Esophagus muscularis mucosa (tissue), 4 donors: ENCODE measurements around the gene CLPSL1. TPM values are rescaled to one million over a fixed set of nuclear protein-coding genes. Genes with fewer than 3 reads are reported as not detected.

Source experiments
- DNase-seq: peaks from one replicate; pipeline ENCODE4 v3.0.0-alpha.2; 2017; ENCODE audit errors: extremely low spot score
- H3K27ac ChIP-seq, 4 donors: fragments of 200-600 bp; sonication (generic); replicated peaks in 1 of 4; 1 replicate in 3 of 4; 2 replicates in 1 of 4; pipeline ENCODE4 v1.5.1; 2016 to 2019; ENCODE audit warnings: mild to moderate bottlenecking in 1 of 4
- H3K27me3 ChIP-seq, 4 donors: fragments of 200-600 bp; sonication (generic); one replicate each; pipeline versions ENCODE4 v1.5.1 to v1.6.0; 2016 to 2019
- H3K36me3 ChIP-seq, 4 donors: fragments of 200-600 bp; sonication (generic); one replicate each; pipeline ENCODE4 v1.5.1; 2016 to 2019
- H3K4me1 ChIP-seq, 4 donors: fragments of 200-600 bp; sonication (generic); one replicate each; pipeline ENCODE4 v1.5.1; 2016 to 2019
- H3K4me3 ChIP-seq, 4 donors: fragments of 200-600 bp; sonication (generic); 1 replicate in 2 of 4; 2 replicates in 2 of 4; pipeline ENCODE4 v1.5.1; 2016 to 2019; ENCODE audit warnings: mild to moderate bottlenecking in 4 of 4, moderate library complexity in 1 of 4
- H3K9me3 ChIP-seq, 4 donors: fragments of 200-600 bp; sonication (generic); 1 replicate in 3 of 4; 2 replicates in 1 of 4; pipeline ENCODE4 v1.5.1; 2016 to 2019
- EP300 ChIP-seq: sonication (generic); formaldehyde crosslinking; IDR thresholded peaks from one replicate; pipeline ENCODE4 v1.6.1; 2017; ENCODE audit warnings: antibody characterized with exemption
- POLR2A ChIP-seq: fragments of 450-650 bp; IDR thresholded peaks from one replicate; pipeline ENCODE4 v1.6.1; 2017; ENCODE audit warnings: antibody characterized with exemption, moderate library complexity, mild to moderate bottlenecking, low read depth
- POLR2AphosphoS5 ChIP-seq, 2 donors: sonication (generic); formaldehyde crosslinking; IDR thresholded peaks; one replicate each; pipeline ENCODE4 v1.6.1; 2017; ENCODE audit warnings: antibody characterized with exemption in 2 of 2
- WGBS: methylation state at CpG from one replicate; pipeline ENCODE4 v1.1.5; 2018; 5-methylcytosine and 5-hydroxymethylcytosine counted together
- intact Hi-C: fragments of 100-400 bp; cut with DNase I; formaldehyde crosslinking; loops from one replicate; pipeline ENCODE4 v1.15.1; 2023
- total RNA-seq, 4 donors: library from RNA; depleted of rRNA; stranded (reverse); fragments of >200 nt; gene quantifications; one replicate each; pipeline versions ENCODE4 v1.1.0 to v1.2.1, GENCODE V29; 2016
- TF ChIP-seq, protein P1 (sequence below), 3 experiments: fragments of 200-600 bp in 2 of 3; fragments of 450-650 bp in 1 of 3; sonication (generic) in 2 of 3; IDR thresholded peaks; one replicate each; pipeline ENCODE4 v1.5.1; 2017 to 2019; ENCODE audit warnings: antibody characterized with exemption in 3 of 3, mild to moderate bottlenecking in 2 of 3, moderate library complexity in 1 of 3

The CLPSL1 gene
- total RNA-seq, 4 donors from 2014 or later, result not detected

DNA sequence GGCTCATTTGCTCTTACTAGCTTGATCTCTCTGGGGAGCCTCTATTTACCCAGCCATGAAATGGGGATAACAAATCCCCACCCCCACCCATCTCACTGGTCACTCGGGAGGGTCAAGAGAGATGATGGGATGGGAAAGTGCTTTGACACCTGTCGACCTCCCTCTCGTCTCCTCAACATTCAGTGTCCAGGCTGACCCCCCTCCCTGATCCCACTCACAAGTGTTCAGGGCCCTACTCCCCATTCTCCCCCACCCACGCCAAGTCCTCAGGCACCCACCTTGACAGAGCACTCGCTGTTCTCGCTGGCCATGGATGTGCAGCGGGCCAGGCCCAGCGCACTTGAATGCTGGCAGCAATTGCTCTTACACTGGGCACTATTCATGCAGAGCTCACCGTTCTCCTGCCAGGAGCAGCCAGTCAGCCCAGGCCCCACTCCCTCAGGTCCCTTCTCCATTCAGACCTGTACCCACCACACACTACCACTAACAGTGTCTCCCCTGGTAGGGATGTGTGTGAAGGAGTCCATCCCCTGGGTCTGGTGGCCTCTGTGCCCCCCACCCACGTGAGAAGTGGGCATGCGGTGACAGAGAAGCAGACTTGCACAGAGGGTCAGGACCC is 14.7 kb downstream of the CLPSL1 start:
- intact Hi-C loops, result no loop called here
- peaks cover 0 to 55% (median 0%) of the 10 kb centered on the region in 4 donors for H3K27me3 ChIP-seq
- no peak overlapping the region for H3K27ac ChIP-seq
- H3K4me1 ChIP-seq, result no peaks in the 10 kb centered on the region
- no peaks in the 10 kb centered on the region for H3K9me3 ChIP-seq
- DNase-seq, result no peak
- H3K36me3 ChIP-seq, result no peaks in the 10 kb centered on the region
- no peak overlapping the region for H3K4me3 ChIP-seq
- TF ChIP-seq, protein P1, sequence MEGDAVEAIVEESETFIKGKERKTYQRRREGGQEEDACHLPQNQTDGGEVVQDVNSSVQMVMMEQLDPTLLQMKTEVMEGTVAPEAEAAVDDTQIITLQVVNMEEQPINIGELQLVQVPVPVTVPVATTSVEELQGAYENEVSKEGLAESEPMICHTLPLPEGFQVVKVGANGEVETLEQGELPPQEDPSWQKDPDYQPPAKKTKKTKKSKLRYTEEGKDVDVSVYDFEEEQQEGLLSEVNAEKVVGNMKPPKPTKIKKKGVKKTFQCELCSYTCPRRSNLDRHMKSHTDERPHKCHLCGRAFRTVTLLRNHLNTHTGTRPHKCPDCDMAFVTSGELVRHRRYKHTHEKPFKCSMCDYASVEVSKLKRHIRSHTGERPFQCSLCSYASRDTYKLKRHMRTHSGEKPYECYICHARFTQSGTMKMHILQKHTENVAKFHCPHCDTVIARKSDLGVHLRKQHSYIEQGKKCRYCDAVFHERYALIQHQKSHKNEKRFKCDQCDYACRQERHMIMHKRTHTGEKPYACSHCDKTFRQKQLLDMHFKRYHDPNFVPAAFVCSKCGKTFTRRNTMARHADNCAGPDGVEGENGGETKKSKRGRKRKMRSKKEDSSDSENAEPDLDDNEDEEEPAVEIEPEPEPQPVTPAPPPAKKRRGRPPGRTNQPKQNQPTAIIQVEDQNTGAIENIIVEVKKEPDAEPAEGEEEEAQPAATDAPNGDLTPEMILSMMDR (IDR thresholded peaks at IDR 0.05), result no peak
- TF ChIP-seq POLR2A (no peak), POLR2AphosphoS5 (IDR thresholded peaks at IDR 0.05) (no peak), EP300 (no peak)
- WGBS, result 93% methylated on average over 11 of the region's 11 CpGs

DNA sequence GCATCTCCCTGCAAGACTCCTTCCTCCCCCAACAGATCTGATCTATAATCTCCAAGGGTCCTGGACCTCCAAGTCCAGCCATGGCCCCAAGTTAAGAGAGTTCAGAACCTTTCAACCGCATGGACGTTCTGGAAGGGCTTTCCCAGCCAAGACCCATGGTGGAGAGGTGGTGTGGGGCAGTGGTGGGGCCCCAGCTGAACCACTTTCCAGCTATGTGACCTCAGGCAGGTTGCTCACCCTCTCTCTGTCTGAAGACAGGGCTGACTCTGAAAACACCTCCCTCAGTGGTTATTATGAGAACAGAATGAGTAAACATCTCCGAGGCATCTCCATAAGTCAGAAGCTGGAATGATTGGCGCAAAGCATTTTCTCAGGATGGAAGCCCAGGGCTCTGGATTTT is 15.4 kb downstream of the CLPSL1 start:
- DNase-seq, result no peak
- Histone ChIP-seq H3K27me3 (peaks cover 0 to 55% (median 0%) of the 10 kb centered on the region in 4 donors), H3K36me3 (no peaks in the 10 kb centered on the region), H3K9me3 (no peaks in the 10 kb centered on the region), H3K4me3 (no peak overlapping the region), H3K4me1 (no peaks in the 10 kb centered on the region), H3K27ac (no peak overlapping the region)
- intact Hi-C loops, result no loop called here
- TF ChIP-seq, protein P1 (IDR thresholded peaks at IDR 0.05), result no peak
- TF ChIP-seq POLR2AphosphoS5 (IDR thresholded peaks at IDR 0.05), result no peak
- TF ChIP-seq POLR2A, result no peak
- TF ChIP-seq EP300, result no peak
- WGBS, result 73% methylated on average over 4 of the region's 4 CpGs

DNA sequence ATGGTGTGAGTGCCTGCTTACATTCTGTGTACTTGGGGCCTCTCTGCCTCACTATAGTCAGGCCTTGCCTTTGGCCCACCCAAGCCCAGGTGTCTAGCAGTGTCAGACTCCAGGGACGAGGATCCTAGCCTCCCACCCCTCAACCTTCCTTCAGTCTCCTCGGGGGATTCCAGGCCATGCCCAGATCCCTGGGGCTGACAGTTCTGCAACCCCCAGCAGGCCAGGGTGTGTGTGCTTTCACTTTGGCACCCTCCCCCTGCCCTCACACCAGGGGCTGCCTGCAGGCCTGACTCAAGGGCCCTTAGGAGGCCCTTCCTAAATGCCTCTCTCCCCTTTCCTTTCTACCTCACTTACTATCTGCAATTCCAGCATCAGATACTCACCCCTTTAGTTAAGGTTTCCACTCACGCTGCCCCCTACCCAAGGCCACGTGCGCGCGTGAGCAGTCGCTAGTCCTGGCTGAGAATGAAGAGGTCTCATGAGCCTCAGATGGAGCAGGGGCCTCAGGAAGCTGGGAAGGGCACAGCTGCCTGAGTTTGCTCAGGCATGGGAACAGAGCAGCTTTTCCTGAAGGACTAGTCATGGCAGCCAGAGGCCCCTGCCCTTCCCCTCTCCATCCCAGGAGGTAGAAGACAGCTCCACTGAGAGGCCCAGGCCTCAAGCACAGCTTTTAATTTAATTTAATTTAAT is 17.2 kb downstream of the CLPSL1 start:
- no peak overlapping the region for H3K27ac ChIP-seq
- intact Hi-C loops, result loop anchor here (1.0 kb wide), 1 partner anchor 11 kb away; no protein-coding TSS in a partner anchor
- no peaks in the 10 kb centered on the region for H3K9me3 ChIP-seq
- H3K4me3 ChIP-seq, result no peak overlapping the region
- DNase-seq, result no peak
- TF ChIP-seq EP300 (no peak), POLR2AphosphoS5 (IDR thresholded peaks at IDR 0.05) (no peak), POLR2A (no peak)
- TF ChIP-seq, protein P1 (IDR thresholded peaks at IDR 0.05), result no peak
- H3K27me3 ChIP-seq, result peaks cover 0 to 39% (median 0%) of the 10 kb centered on the region in 4 donors
- H3K36me3 ChIP-seq, result no peaks in the 10 kb centered on the region
- 82% methylated on average over 8 of the region's 8 CpGs for WGBS
- H3K4me1 ChIP-seq, result no peaks in the 10 kb centered on the region

DNA sequence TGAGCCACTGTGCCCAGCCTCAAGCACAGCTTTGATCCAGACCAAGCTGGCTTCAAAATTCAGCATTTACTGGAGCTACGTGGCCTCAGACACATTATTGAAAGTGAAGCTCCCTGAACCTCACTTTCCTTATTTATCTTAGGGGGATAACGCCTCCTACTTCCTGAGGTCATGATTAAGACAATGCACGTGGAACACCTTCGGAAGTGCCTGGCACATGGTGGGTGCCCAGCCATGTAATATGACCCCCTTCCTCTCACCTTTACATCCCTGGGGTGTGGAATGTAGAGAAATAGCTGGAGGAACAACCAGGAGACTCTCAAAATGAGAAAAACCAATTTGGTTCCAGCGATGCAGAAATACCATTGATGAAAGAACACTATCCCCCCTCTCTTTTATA is 17.9 kb downstream of the CLPSL1 start:
- H3K4me3 ChIP-seq, result no peak overlapping the region
- H3K4me1 ChIP-seq, result no peaks in the 10 kb centered on the region
- intact Hi-C loops, result loop anchor here (1.0 kb wide), 1 partner anchor 11 kb away; no protein-coding TSS in a partner anchor
- DNase-seq, result no peak
- no peak for TF ChIP-seq POLR2A
- TF ChIP-seq POLR2AphosphoS5 (IDR thresholded peaks at IDR 0.05), result no peak
- TF ChIP-seq EP300, result no peak
- TF ChIP-seq, protein P1 (IDR thresholded peaks at IDR 0.05), result no peak
- H3K36me3 ChIP-seq, result no peaks in the 10 kb centered on the region
- H3K9me3 ChIP-seq, result no peaks in the 10 kb centered on the region
- no peak overlapping the region for H3K27ac ChIP-seq
- H3K27me3 ChIP-seq, result peaks cover 0 to 32% (median 0%) of the 10 kb centered on the region in 4 donors
- 67% methylated on average over 5 of the region's 5 CpGs for WGBS
